K562 (cell line): ENCODE results near the gene PI16. TPM values are rescaled to one million over a fixed set of nuclear protein-coding genes. Genes with fewer than 3 reads are reported as not detected.

Experiments
- ADNP ChIP-seq: fragments of 200-800 bp; sonication (Bioruptor generic); IDR thresholded peaks from 2 replicates; pipeline ENCODE4 v1.6.1; 2016; ENCODE audit warnings: missing genetic modification characterization, missing compliant biosample characterization
- CEBPG ChIP-seq, 3 experiments: fragments of 200-800 bp in 1 of 3; sonication (Bioruptor generic) in 1 of 3; sonication (generic) in 1 of 3; formaldehyde crosslinking in 1 of 3; IDR thresholded peaks in 2 of 3; conservative IDR thresholded peaks in 1 of 3; 2 replicates each; pipeline versions ENCODE4 v1.6.1 to v1.8.0; 2016 to 2022; ENCODE audit warnings: missing compliant biosample characterization in 2 of 3, missing genetic modification characterization in 2 of 3, mild to moderate bottlenecking in 1 of 3, missing genetic modification reagents in 1 of 3
- CHD1 ChIP-seq: fragments of 200-600 bp; sonication (generic); IDR thresholded peaks from one replicate; pipeline ENCODE4 v1.6.1; 2012; ENCODE audit warnings: mild to moderate bottlenecking, moderate library complexity, low read length, inconsistent platforms
- FOXA3 ChIP-seq, 2 experiments: fragments of 450-650 bp in 1 of 2; sonication (generic) in 1 of 2; formaldehyde crosslinking; IDR thresholded peaks in 1 of 2; conservative IDR thresholded peaks in 1 of 2; 2 replicates each; pipeline versions ENCODE4 v1.4.0 to v1.8.0; 2020 to 2022; ENCODE audit warnings: mild to moderate bottlenecking in 2 of 2, missing genetic modification reagents in 1 of 2
- HLTF ChIP-seq: fragments of 450-650 bp; IDR thresholded peaks from 2 replicates; pipeline ENCODE4 v1.6.1; 2016
- NFIC ChIP-seq: fragments of 450-650 bp; IDR thresholded peaks from 2 replicates; pipeline ENCODE4 v1.6.1; 2017; ENCODE audit warnings: mild to moderate bottlenecking, inconsistent platforms
- SMARCC2 ChIP-seq: fragments of 450-650 bp; IDR thresholded peaks from 2 replicates; pipeline ENCODE4 v1.6.1; 2017; ENCODE audit warnings: antibody characterized with exemption, moderate library complexity, mild to moderate bottlenecking, low read depth
- SP1 ChIP-seq: sonication (generic); formaldehyde crosslinking; IDR thresholded peaks from 2 replicates; pipeline ENCODE4 v1.8.1; 2022; ENCODE audit warnings: mild to moderate bottlenecking, missing genetic modification reagents
- SPI1 ChIP-seq: IDR thresholded peaks from 2 replicates; pipeline ENCODE4 v1.6.1; 2011; ENCODE audit warnings: low read depth, low read length, control low read depth, borderline replicate concordance
- STAG1 ChIP-seq: sonication (generic); formaldehyde crosslinking; IDR thresholded peaks from 2 replicates; pipeline ENCODE4 v1.5.0; 2020; ENCODE audit warnings: missing genetic modification reagents, borderline replicate concordance
- TAF1 ChIP-seq: IDR thresholded peaks from 2 replicates; pipeline ENCODE4 v1.6.1; 2011; ENCODE audit warnings: mild to moderate bottlenecking, low read length, moderate library complexity; ENCODE audit not compliant: insufficient read depth, control insufficient read depth, severe bottlenecking; ENCODE audit errors: extremely low read depth
- TAL1 ChIP-seq: fragments of 450-650 bp; IDR thresholded peaks from 2 replicates; pipeline ENCODE4 v1.6.1; 2016; ENCODE audit warnings: mild to moderate bottlenecking
- ZNF24 ChIP-seq: fragments of 450-650 bp; IDR thresholded peaks from 2 replicates; pipeline ENCODE4 v1.6.1; 2016
- polyA plus RNA-seq, 8 experiments: library from polyadenylated mRNA; depleted of rRNA in 4 of 8; stranded (reverse) in 5 of 8; unstranded in 3 of 8; fragments of >200 nt; fragmentation: Nextera tagmentation in 2 of 8; fragmentation: Illumina TruSeq in 1 of 8; extraction: Ambion mirVana in 2 of 8; extraction: Trizol in 1 of 8; gene quantifications; 2 replicates each; pipeline versions ENCODE4 v1.2.1 to v1.2.3, GENCODE V29; 2011 to 2014; ENCODE audit warnings: inconsistent platforms in 1 of 8, missing spikeins in 1 of 8
- total RNA-seq, 7 experiments: library from RNA; depleted of rRNA in 6 of 7; stranded (reverse); fragments of >200 nt in 6 of 7; fragmentation: Illumina TruSeq in 2 of 7; extraction: Trizol in 2 of 7; gene quantifications; 2 replicates each; pipeline versions ENCODE4 v1.2.1 to v1.2.3, GENCODE V29; 2011 to 2021; ENCODE audit warnings: low replicate concordance in 1 of 7
- TF ChIP-seq, protein P1 (sequence below): fragments of 450-650 bp; IDR thresholded peaks from 2 replicates; pipeline ENCODE4 v1.7.0; 2016; ENCODE audit warnings: borderline replicate concordance
- TF ChIP-seq, protein P2 (sequence below): fragments of 250-450 bp; sonication (Bioruptor Pico); IDR thresholded peaks from 2 replicates; pipeline ENCODE4 v1.8.0; 2021; ENCODE audit warnings: moderate library complexity, mild to moderate bottlenecking, inconsistent platforms
- TF ChIP-seq, protein P3 (sequence below): sonication (generic); formaldehyde crosslinking; IDR thresholded peaks from 2 replicates; pipeline ENCODE4 v1.8.1; 2023; ENCODE audit warnings: mild to moderate bottlenecking, missing genetic modification reagents, moderate library complexity
- TF ChIP-seq, protein P4 (sequence below): sonication (generic); IDR thresholded peaks from 2 replicates; pipeline ENCODE4 v1.6.1; 2016
- TF ChIP-seq, protein P5 (sequence below): fragments of 450-650 bp; IDR thresholded peaks from 2 replicates; pipeline ENCODE4 v1.7.1; 2018; ENCODE audit warnings: mild to moderate bottlenecking, low read depth; ENCODE audit not compliant: partially characterized antibody

The PI16 gene
- total and polyA plus RNA-seq, 9 of the 15 experiments (the other 6 are each of a cell fraction or from before 2014, with no cell fraction given) = 0.06 to 0.18 TPM; not detected in 7

DNA sequence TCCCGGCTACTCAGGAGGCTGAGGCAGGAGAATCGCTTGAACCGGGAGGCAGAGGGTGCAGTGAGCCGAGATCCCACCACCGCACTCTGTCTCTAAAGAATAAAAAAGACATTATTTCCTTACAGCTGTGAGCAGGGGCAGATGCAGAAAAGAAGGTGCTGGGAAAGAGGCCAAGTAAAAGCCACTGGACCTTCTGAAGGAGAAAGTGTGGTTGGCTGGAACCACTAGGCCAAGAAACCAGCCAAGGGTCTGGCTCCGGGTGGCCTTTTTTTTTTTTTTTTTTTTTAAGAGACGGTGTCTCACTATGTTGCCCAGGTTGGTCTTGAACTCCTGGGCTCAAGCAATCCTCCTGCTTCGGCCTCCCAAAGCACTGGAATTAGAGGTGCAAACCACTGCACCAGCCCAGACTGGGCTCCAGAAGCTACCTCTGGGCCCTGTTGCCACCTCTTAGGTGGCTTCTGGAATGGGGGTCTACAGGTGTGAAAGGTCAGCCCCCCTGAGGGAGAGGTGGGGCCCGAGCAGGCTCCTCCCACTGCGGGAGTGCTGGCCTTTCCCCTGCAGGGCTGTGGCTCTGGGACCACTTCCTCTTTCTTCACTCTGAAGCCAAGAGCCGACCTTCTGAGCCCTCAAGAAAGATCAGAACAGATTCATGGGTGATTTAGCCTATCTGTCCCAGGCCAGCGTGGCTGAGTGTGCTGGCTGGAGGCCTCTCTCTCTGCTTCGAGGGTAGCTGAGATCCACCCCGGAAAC lies 50.7 kb downstream of the PI16 start, which contains the start of gene FGD2 (continued):
- TF ChIP-seq, protein P1, sequence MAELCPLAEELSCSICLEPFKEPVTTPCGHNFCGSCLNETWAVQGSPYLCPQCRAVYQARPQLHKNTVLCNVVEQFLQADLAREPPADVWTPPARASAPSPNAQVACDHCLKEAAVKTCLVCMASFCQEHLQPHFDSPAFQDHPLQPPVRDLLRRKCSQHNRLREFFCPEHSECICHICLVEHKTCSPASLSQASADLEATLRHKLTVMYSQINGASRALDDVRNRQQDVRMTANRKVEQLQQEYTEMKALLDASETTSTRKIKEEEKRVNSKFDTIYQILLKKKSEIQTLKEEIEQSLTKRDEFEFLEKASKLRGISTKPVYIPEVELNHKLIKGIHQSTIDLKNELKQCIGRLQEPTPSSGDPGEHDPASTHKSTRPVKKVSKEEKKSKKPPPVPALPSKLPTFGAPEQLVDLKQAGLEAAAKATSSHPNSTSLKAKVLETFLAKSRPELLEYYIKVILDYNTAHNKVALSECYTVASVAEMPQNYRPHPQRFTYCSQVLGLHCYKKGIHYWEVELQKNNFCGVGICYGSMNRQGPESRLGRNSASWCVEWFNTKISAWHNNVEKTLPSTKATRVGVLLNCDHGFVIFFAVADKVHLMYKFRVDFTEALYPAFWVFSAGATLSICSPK = no peak
- TF ChIP-seq SPI1 (peak; percentile 100), NFIC (no peak), ZNF24 (no peak), CEBPG (CRISPR knock-in tag; IDR thresholded peaks at IDR 0.05) (peak; percentile 4; the same call in 1 of the 2 replicates), CEBPG (tag; conservative IDR thresholded peaks at IDR 0.05 in 1 of 2, IDR thresholded peaks at IDR 0.05 in 1 of 2) (no peak), TAL1 (peak; percentile 15; the same call in 1 of the 2 replicates), HLTF (no peak), TAF1 (no peak), ADNP (0 out of 2 replicates have a peak, but pooled peaks have one; percentile 23), SMARCC2 (no peak), SP1 (CRISPR knock-in tag) (0 out of 2 replicates have a peak, but pooled peaks have one; percentile 27), CHD1 (no peak), FOXA3 (CRISPR knock-in tag; conservative IDR thresholded peaks at IDR 0.05 in 1 of 2, IDR thresholded peaks at IDR 0.05 in 1 of 2) (no peak), STAG1 (CRISPR knock-in tag) (no peak)
- TF ChIP-seq, protein P2, sequence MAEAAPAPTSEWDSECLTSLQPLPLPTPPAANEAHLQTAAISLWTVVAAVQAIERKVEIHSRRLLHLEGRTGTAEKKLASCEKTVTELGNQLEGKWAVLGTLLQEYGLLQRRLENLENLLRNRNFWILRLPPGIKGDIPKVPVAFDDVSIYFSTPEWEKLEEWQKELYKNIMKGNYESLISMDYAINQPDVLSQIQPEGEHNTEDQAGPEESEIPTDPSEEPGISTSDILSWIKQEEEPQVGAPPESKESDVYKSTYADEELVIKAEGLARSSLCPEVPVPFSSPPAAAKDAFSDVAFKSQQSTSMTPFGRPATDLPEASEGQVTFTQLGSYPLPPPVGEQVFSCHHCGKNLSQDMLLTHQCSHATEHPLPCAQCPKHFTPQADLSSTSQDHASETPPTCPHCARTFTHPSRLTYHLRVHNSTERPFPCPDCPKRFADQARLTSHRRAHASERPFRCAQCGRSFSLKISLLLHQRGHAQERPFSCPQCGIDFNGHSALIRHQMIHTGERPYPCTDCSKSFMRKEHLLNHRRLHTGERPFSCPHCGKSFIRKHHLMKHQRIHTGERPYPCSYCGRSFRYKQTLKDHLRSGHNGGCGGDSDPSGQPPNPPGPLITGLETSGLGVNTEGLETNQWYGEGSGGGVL (CRISPR knock-in tag) = no peak
- TF ChIP-seq, protein P3, sequence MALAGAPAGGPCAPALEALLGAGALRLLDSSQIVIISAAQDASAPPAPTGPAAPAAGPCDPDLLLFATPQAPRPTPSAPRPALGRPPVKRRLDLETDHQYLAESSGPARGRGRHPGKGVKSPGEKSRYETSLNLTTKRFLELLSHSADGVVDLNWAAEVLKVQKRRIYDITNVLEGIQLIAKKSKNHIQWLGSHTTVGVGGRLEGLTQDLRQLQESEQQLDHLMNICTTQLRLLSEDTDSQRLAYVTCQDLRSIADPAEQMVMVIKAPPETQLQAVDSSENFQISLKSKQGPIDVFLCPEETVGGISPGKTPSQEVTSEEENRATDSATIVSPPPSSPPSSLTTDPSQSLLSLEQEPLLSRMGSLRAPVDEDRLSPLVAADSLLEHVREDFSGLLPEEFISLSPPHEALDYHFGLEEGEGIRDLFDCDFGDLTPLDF (CRISPR knock-in tag) = no peak
- TF ChIP-seq, protein P4, sequence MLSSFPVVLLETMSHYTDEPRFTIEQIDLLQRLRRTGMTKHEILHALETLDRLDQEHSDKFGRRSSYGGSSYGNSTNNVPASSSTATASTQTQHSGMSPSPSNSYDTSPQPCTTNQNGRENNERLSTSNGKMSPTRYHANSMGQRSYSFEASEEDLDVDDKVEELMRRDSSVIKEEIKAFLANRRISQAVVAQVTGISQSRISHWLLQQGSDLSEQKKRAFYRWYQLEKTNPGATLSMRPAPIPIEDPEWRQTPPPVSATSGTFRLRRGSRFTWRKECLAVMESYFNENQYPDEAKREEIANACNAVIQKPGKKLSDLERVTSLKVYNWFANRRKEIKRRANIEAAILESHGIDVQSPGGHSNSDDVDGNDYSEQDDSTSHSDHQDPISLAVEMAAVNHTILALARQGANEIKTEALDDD = no peak
- TF ChIP-seq, protein P5, sequence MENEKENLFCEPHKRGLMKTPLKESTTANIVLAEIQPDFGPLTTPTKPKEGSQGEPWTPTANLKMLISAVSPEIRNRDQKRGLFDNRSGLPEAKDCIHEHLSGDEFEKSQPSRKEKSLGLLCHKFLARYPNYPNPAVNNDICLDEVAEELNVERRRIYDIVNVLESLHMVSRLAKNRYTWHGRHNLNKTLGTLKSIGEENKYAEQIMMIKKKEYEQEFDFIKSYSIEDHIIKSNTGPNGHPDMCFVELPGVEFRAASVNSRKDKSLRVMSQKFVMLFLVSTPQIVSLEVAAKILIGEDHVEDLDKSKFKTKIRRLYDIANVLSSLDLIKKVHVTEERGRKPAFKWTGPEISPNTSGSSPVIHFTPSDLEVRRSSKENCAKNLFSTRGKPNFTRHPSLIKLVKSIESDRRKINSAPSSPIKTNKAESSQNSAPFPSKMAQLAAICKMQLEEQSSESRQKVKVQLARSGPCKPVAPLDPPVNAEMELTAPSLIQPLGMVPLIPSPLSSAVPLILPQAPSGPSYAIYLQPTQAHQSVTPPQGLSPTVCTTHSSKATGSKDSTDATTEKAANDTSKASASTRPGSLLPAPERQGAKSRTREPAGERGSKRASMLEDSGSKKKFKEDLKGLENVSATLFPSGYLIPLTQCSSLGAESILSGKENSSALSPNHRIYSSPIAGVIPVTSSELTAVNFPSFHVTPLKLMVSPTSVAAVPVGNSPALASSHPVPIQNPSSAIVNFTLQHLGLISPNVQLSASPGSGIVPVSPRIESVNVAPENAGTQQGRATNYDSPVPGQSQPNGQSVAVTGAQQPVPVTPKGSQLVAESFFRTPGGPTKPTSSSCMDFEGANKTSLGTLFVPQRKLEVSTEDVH = no peak
